Colonic mucosa (tissue), 4 donors: ENCODE results near the gene MCCC1. TPM values are rescaled to one million over a fixed set of nuclear protein-coding genes. Genes with fewer than 3 reads are reported as not detected.

Experiments used
- DNase-seq: peaks from one replicate; pipeline ENCODE4 v3.0.0-alpha.2; 2020
- H3K27ac ChIP-seq: fragments of 200-600 bp; one replicate; pipeline ENCODE4 v1.8.0; 2021
- H3K27me3 ChIP-seq: fragments of 200-600 bp; one replicate; pipeline ENCODE4 v1.8.0; 2021
- H3K36me3 ChIP-seq: fragments of 200-600 bp; one replicate; pipeline ENCODE4 v1.8.0; 2021
- H3K4me1 ChIP-seq: fragments of 200-600 bp; one replicate; pipeline ENCODE4 v1.8.0; 2021; ENCODE audit warnings: mild to moderate bottlenecking
- H3K4me3 ChIP-seq: fragments of 200-600 bp; one replicate; pipeline ENCODE4 v1.8.0; 2021
- H3K9ac ChIP-seq, 2 donors: one replicate each; pipeline ENCODE4 v1.7.0; 2013; ENCODE audit warnings: control low read depth in 2 of 2, low read depth in 2 of 2, low read length in 2 of 2
- H3K9me3 ChIP-seq: fragments of 200-600 bp; one replicate; pipeline ENCODE4 v1.8.0; 2021
- CTCF ChIP-seq: fragments of 200-600 bp; IDR thresholded peaks from one replicate; pipeline ENCODE4 v1.8.0; 2022; ENCODE audit warnings: antibody characterized with exemption, mild to moderate bottlenecking
- intact Hi-C: fragments of 100-400 bp; cut with DNase I; formaldehyde crosslinking; loops from one replicate; pipeline ENCODE4 v1.14.1; 2022
- total RNA-seq, 2 donors: library from RNA; stranded (reverse); fragmentation: NEBNext Ultra II Directional in 1 of 2; extraction: Animal tissue kit (Norgen Biotek cat#: 25700) in 1 of 2; gene quantifications; one replicate each; pipeline ENCODE4 v1.2.1, GENCODE V29; 2021
- donor health status: healthy.
- donor health status: DM: no; HTN: no; CAD: no.
- donor health status: DM: no; HTN: no; CAD: no.

MCCC1 gene
- total RNA-seq = 10 to 100 TPM; 24.9 to 27.2 TPM

- Histone ChIP-seq H3K4me1 (peaks cover 3% of the 10 kb centered on the region), H3K36me3 (no peaks in the 10 kb centered on the region), H3K9me3 (no peaks in the 10 kb centered on the region), H3K27me3 (no peaks in the 10 kb centered on the region), H3K9ac (peak within 1 kb of the TSS; percentile 88 to 93), H3K27ac (peak within 1 kb of the TSS; percentile 65), H3K4me3 (peak within 1 kb of the TSS; percentile 74)
- no peak for TF ChIP-seq CTCF
- peak; percentile 99 for DNase-seq
- intact Hi-C loops = loop anchor here (5.0 kb wide), 1 partner anchor 117 kb away; the partner anchor contains the start of gene DCUN1D1
Measured at GRCh38 chr3:183099026-183099837, at the start of gene MCCC1. Gene MCCC1 (minus strand): TSS chr3:183099496. CDS start chr3:183099440, 56 bp downstream.

- no peaks in the 10 kb centered on the region for H3K9me3 ChIP-seq
- TF ChIP-seq CTCF = no peak
- no peak overlapping the region for H3K9ac ChIP-seq
- H3K36me3 ChIP-seq = no peaks in the 10 kb centered on the region
- no peaks in the 10 kb centered on the region for H3K4me1 ChIP-seq
- no peak overlapping the region for H3K27ac ChIP-seq
- no peak for DNase-seq
- no peaks in the 10 kb centered on the region for H3K27me3 ChIP-seq
- intact Hi-C loops = no loop called here
- no peak overlapping the region for H3K4me3 ChIP-seq
Measured at GRCh38 chr3:183148056-183148455, 48.8 kb upstream of the MCCC1 start.

GRCh38 chr3:183144363-183144762, 45.1 kb upstream of the MCCC1 start:
- no peak for TF ChIP-seq CTCF
- no peak overlapping the region for H3K27ac ChIP-seq
- no peaks in the 10 kb centered on the region for H3K4me1 ChIP-seq
- H3K4me3 ChIP-seq = no peak overlapping the region
- no peaks in the 10 kb centered on the region for H3K27me3 ChIP-seq
- H3K9ac ChIP-seq = no peak overlapping the region
- intact Hi-C loops = no loop called here
- no peaks in the 10 kb centered on the region for H3K9me3 ChIP-seq
- H3K36me3 ChIP-seq = no peaks in the 10 kb centered on the region
- DNase-seq = no peak

GRCh38 chr3:183142199-183142598, 42.9 kb upstream of the MCCC1 start:
- Histone ChIP-seq H3K27me3 (no peaks in the 10 kb centered on the region), H3K4me3 (no peak overlapping the region), H3K9me3 (no peaks in the 10 kb centered on the region), H3K9ac (no peak overlapping the region), H3K4me1 (no peaks in the 10 kb centered on the region), H3K27ac (no peak overlapping the region), H3K36me3 (no peaks in the 10 kb centered on the region)
- intact Hi-C loops = no loop called here
- no peak for DNase-seq
- TF ChIP-seq CTCF = no peak

GRCh38 chr3:183134844-183135243, 35.5 kb upstream of the MCCC1 start:
- Histone ChIP-seq H3K27me3 (no peaks in the 10 kb centered on the region), H3K9me3 (no peaks in the 10 kb centered on the region), H3K27ac (no peak overlapping the region), H3K4me3 (no peak overlapping the region), H3K4me1 (no peaks in the 10 kb centered on the region), H3K36me3 (no peaks in the 10 kb centered on the region), H3K9ac (no peak overlapping the region)
- TF ChIP-seq CTCF = no peak
- DNase-seq = no peak
- intact Hi-C loops = no loop called here
